ENCODE measurements around the gene HHIPL1.

The HHIPL1 gene

DNA sequence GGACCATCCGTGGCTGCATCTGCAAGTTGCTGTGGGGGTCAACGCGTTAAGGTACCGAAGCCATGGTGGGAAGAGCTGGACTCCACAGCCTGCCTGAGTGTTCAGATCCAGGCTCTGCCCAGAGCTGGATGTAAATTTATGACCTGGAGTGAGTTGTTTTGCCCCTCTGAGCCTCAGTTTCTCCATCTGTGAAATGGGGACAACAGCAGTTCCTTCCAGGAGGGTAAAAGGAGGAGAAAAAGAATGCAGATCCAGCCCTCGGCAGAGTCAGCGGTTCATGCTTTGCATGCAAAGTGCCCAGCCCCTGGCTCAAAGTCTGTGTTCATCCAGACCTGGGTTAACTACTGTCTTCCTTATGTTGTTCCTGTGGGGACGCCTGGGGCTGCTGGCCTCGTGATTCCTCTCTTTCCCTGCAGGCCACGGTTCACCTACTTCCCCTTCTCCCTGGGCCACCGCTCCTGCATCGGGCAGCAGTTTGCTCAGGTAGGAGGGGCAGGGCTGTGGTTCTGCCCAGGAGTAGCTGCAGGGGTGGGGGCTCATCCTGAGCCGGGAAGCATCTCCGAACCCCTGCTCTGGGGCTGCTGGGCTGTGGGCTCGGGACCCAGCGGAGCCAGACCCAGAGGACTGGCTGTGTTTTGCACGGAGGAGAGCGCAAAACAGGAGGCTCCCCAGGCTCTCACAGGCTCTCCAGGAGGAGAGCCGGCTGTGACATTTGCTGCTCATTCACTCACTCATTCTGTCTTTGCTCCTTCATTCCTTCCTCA lies 81.0 kb downstream of the HHIPL1 start:
- DNase-seq (ENCODE audit: low read depth), result no peak
- H3K4me3 ChIP-seq (ENCODE audit: low read depth, low read length), result no peak overlapping the region
- TF ChIP-seq, protein P1, sequence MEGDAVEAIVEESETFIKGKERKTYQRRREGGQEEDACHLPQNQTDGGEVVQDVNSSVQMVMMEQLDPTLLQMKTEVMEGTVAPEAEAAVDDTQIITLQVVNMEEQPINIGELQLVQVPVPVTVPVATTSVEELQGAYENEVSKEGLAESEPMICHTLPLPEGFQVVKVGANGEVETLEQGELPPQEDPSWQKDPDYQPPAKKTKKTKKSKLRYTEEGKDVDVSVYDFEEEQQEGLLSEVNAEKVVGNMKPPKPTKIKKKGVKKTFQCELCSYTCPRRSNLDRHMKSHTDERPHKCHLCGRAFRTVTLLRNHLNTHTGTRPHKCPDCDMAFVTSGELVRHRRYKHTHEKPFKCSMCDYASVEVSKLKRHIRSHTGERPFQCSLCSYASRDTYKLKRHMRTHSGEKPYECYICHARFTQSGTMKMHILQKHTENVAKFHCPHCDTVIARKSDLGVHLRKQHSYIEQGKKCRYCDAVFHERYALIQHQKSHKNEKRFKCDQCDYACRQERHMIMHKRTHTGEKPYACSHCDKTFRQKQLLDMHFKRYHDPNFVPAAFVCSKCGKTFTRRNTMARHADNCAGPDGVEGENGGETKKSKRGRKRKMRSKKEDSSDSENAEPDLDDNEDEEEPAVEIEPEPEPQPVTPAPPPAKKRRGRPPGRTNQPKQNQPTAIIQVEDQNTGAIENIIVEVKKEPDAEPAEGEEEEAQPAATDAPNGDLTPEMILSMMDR (IDR thresholded peaks at IDR 0.05; ENCODE audit: low read depth, low read length, missing control alignments), result no peak
- in situ Hi-C loops (cut with HindIII; ENCODE audit: low sequenced_read_pairs), result no loop called here

DNA sequence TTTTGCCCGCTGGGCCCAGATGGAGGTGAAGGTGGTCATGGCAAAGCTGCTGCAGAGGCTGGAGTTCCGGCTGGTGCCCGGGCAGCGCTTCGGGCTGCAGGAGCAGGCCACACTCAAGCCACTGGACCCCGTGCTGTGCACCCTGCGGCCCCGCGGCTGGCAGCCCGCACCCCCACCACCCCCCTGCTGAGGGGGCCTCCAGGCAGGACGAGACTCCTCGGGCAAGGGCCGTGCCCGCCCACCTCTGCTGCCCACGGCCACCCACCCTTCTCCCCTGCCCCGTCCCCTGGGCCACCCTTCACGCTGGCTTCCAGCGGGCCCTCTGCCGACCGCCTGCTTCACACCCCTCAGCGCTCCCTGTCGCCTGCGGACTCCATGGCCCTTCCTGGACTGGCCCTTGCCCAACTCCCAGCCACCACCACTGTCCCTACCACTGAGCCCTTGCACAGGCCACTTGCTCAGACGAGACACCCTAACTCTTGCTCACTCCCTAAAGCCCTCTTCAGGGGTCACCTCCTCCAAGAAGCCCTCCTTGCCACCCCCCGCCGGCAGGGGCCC lies 81.7 kb downstream of the HHIPL1 start:
- in situ Hi-C loops (cut with HindIII; ENCODE audit: low sequenced_read_pairs), result no loop called here
- no peak overlapping the region for H3K4me3 ChIP-seq (ENCODE audit: low read depth, low read length)
- no peak for DNase-seq (ENCODE audit: low read depth)
- TF ChIP-seq, protein P1 (IDR thresholded peaks at IDR 0.05; ENCODE audit: low read depth, low read length, missing control alignments), result no peak

- no peak for DNase-seq (ENCODE audit: low read depth)
- H3K4me3 ChIP-seq (ENCODE audit: low read depth, low read length), result no peak overlapping the region
- TF ChIP-seq, protein P1 (IDR thresholded peaks at IDR 0.05; ENCODE audit: low read depth, low read length, missing control alignments), result no peak
- in situ Hi-C loops (cut with HindIII; ENCODE audit: low sequenced_read_pairs), result no loop called here
Observed at GRCh38 chr14:99727096-99727870, 82.4 kb downstream of the HHIPL1 start.

- no peak overlapping the region for H3K4me3 ChIP-seq (ENCODE audit: low read depth, low read length)
- in situ Hi-C loops (cut with HindIII; ENCODE audit: low sequenced_read_pairs), result no loop called here
- TF ChIP-seq, protein P1 (IDR thresholded peaks at IDR 0.05; ENCODE audit: low read depth, low read length, missing control alignments), result no peak
- no peak for DNase-seq (ENCODE audit: low read depth)
Observed at GRCh38 chr14:99728231-99728920, 83.4 kb downstream of the HHIPL1 start.

DNA sequence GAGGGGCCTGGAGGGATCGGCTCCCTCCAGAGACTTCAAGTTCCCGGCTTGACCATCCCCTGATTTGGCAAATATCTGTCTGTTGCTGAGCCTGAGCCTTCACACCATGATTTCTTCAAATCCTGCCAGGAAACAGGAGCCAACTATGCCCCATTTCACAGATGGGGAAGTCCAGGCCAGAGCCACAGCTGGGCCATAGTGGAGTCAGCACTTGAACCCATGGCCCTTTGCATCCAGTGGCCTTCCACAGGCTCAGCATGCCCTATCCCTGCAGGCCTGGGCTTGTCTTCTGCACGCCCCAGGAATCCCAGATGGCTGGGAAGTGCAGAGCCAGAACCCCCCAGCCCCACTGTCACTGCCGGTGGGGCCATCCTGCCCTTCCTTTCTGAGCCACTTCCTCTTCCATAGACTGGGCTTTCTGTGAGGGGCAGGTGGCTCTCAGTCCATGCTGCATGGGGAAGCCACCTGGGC lies 84.1 kb downstream of the HHIPL1 start:
- in situ Hi-C loops (cut with HindIII; ENCODE audit: low sequenced_read_pairs), result no loop called here
- TF ChIP-seq, protein P1 (IDR thresholded peaks at IDR 0.05; ENCODE audit: low read depth, low read length, missing control alignments), result no peak
- no peak overlapping the region for H3K4me3 ChIP-seq (ENCODE audit: low read depth, low read length)
- DNase-seq (ENCODE audit: low read depth), result no peak
